Activated CD4-positive, alpha-beta memory T cell treated with anti-CD3 and anti-CD28 coated beads, Interleukin-2, amount 10 ng/mL, durations not matched to agents 7 days and 5 days (primary cell): Measurements from ENCODE around the gene ABI3BP. TPM values are rescaled to one million over a fixed set of nuclear protein-coding genes. Genes with fewer than 3 reads are reported as not detected.

Source experiments
- CTCF ChIA-PET: fragments of 350-600 bp; sonication (Branson Sonifier 250); formaldehyde crosslinking; loops from one replicate; lab custom pipeline; 2021; ENCODE audit warnings: antibody characterized with exemption, inconsistent platforms; lab: Charles Lee
- POLR2A ChIA-PET: fragments of 350-600 bp; sonication (Branson Sonifier 250); formaldehyde crosslinking; loops from one replicate; lab custom pipeline; 2021; ENCODE audit warnings: antibody characterized with exemption; lab: Charles Lee
- DNase-seq: peaks from one replicate; pipeline ENCODE4 v3.0.0-alpha.2; 2020
- H3K27ac Mint-ChIP-seq: one replicate; pipeline ENCODE4 v1.8.0; 2021; ENCODE audit warnings: mild to moderate bottlenecking, mixed read lengths
- H3K27me3 Mint-ChIP-seq: one replicate; pipeline ENCODE4 v1.8.0; 2021; ENCODE audit warnings: mixed read lengths
- H3K36me3 Mint-ChIP-seq: one replicate; pipeline ENCODE4 v1.8.0; 2021; ENCODE audit warnings: low read depth, mixed read lengths
- H3K4me1 Mint-ChIP-seq: one replicate; pipeline ENCODE4 v1.8.0; 2021; ENCODE audit warnings: mixed read lengths
- H3K4me3 Mint-ChIP-seq: one replicate; pipeline ENCODE4 v1.8.0; 2021; ENCODE audit warnings: mild to moderate bottlenecking, mixed read lengths
- H3K9me3 Mint-ChIP-seq: one replicate; pipeline ENCODE4 v1.8.0; 2021; ENCODE audit warnings: mixed read lengths
- total RNA-seq, 2 experiments: library from RNA; stranded (reverse); gene quantifications; one replicate each; pipeline ENCODE4 v1.2.3, GENCODE V29; 2021

The ABI3BP gene
- total RNA-seq, 2 experiments from 2014 or later = not detected

DNA sequence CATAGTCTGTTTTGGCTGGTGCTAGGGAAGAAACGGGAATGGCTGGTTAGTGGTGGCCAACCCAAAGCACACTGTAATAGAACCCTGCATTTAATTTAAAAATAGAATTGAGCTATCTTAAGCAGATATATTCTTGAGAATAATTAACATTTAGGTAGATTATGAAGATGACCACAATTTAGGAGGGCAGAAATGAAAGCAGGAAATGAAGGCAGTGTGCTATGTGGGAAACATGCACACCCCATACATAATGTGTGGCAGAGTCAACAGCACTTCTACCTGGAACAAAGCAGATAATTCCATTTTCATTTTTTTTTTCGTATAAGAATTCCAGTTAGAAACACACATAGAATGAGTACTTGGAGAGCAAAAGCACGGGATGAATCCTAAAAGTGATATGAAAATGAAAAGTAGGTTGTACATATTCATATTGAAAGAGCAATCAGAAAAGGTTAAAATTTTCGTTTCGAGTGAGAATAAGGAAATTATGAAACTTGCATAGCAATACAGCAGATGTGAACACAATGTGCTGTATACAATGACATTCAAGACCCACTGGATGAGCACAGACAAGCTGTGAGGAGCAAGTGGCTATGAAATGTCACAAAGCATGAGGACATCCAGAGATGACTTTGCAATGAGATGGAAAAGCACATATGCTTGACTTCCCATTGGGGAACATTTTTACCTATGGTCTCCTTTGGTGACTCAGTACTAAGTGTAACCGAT lies 181.3 kb downstream of the ABI3BP start:
- ChIA-PET CTCF (no interaction called here), POLR2A (no interaction called here)
- no peak overlapping the region for H3K27ac Mint-ChIP-seq
- peaks cover 4% of the 10 kb centered on the region for H3K4me1 Mint-ChIP-seq
- peaks cover 28% of the 10 kb centered on the region for H3K27me3 Mint-ChIP-seq
- H3K4me3 Mint-ChIP-seq = no peak overlapping the region
- DNase-seq = no peak
- no peaks in the 10 kb centered on the region for H3K9me3 Mint-ChIP-seq
- H3K36me3 Mint-ChIP-seq = no peaks in the 10 kb centered on the region

DNA sequence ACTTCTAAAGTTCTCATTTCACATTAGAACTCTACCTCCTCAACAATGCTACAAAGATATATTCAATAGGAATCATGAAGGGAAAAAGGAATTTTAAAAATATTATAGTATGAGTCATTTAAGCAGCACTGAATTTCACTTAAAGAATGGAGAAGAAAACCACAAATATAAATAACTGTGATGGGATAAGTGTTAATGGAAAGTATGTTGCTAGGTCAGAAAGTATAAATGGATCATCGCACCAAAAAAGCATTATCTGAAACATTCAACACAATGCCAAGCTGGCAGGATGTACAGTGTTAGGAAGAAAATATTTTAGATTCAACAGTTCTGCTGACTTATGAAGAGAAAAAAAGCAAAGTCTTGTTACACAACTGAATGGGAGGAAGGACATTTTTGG lies 182.6 kb downstream of the ABI3BP start:
- DNase-seq = no peak

DNA sequence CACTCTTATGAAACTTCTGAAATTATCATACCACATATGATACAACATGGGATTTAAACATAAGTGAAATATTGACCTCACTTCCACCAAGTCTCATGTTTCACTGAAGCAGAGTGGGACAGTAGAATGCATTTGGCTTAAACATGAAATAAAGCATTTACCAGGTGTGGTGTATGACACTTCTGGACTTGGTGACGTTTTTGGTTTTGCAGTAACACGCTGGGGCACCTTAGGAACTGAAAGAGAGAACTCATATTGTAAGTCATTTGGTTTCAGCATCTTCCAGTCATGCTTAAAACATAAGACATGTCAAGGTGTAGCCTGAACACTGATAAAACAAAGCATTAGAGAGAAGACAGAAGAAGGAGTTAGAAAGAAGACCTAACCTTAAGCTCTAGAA lies 188.6 kb downstream of the ABI3BP start:
- no peak overlapping the region for H3K4me3 Mint-ChIP-seq
- H3K27me3 Mint-ChIP-seq = peaks cover 16% of the 10 kb centered on the region
- H3K4me1 Mint-ChIP-seq = no peaks in the 10 kb centered on the region
- H3K27ac Mint-ChIP-seq = no peak overlapping the region
- ChIA-PET POLR2A (no interaction called here), CTCF (no interaction called here)
- H3K36me3 Mint-ChIP-seq = no peaks in the 10 kb centered on the region
- H3K9me3 Mint-ChIP-seq = no peaks in the 10 kb centered on the region
- DNase-seq = no peak

More for the DNA sequence above, 182.6 kb downstream of the ABI3BP start:
- Mint-ChIP-seq H3K27ac (no peak overlapping the region), H3K4me3 (no peak overlapping the region), H3K4me1 (peaks cover 4% of the 10 kb centered on the region), H3K9me3 (no peaks in the 10 kb centered on the region), H3K36me3 (no peaks in the 10 kb centered on the region), H3K27me3 (peaks cover 20% of the 10 kb centered on the region)
- POLR2A ChIA-PET = no interaction called here
- CTCF ChIA-PET = no interaction called here

DNA sequence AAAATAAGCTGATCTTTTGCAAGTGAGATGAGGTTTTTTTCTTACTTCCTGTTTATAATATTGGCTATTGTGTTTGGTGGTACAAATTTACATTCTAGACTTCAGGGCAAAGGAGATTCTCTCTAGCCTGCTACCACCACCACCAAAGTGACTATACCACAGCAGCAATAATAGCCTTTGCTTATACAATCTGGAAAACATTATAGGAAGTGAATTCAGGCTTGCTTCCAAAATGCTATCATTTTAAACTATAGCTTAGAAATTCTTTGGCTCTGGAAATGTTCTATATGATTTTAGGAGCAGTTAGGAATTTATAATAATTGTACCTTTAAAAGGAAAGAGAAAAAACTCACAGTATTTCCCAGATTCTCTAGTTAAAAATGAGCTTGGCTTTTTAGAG lies 189.5 kb downstream of the ABI3BP start:
- POLR2A ChIA-PET = no interaction called here
- H3K4me3 Mint-ChIP-seq = no peak overlapping the region
- peaks cover 12% of the 10 kb centered on the region for H3K27me3 Mint-ChIP-seq
- no peaks in the 10 kb centered on the region for H3K9me3 Mint-ChIP-seq
- no peaks in the 10 kb centered on the region for H3K36me3 Mint-ChIP-seq
- H3K27ac Mint-ChIP-seq = no peak overlapping the region
- H3K4me1 Mint-ChIP-seq = no peaks in the 10 kb centered on the region
- no peak for DNase-seq
- CTCF ChIA-PET = interaction anchor here (0.9 kb wide), 1 partner anchor 16 kb away, joined by 3 read pairs; no protein-coding TSS in a partner anchor

DNA sequence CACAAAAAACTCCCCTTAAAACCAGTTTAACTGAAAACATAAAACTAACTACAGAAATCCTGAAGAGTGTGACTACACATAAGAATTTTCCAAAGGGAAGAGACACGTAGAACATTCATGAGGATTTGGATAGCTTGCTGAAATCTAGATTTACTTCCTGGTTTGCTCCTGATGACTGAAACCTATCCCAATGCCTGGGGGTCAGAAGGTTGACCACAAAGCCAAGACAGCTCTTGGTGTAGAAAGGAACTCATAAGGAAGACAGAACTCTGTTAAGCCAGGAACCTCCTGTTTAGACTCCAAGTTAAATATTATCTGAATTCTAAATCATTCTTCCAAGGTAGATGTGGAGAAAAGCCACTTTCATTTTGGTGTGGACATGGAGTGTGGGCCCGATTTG lies 191.1 kb downstream of the ABI3BP start:
- CTCF ChIA-PET = no interaction called here
- no peak overlapping the region for H3K27ac Mint-ChIP-seq
- H3K4me3 Mint-ChIP-seq = no peak overlapping the region
- no peak for DNase-seq
- POLR2A ChIA-PET = no interaction called here
- H3K4me1 Mint-ChIP-seq = no peaks in the 10 kb centered on the region
- no peaks in the 10 kb centered on the region for H3K9me3 Mint-ChIP-seq
- no peaks in the 10 kb centered on the region for H3K36me3 Mint-ChIP-seq
- peaks cover 9% of the 10 kb centered on the region for H3K27me3 Mint-ChIP-seq

DNA sequence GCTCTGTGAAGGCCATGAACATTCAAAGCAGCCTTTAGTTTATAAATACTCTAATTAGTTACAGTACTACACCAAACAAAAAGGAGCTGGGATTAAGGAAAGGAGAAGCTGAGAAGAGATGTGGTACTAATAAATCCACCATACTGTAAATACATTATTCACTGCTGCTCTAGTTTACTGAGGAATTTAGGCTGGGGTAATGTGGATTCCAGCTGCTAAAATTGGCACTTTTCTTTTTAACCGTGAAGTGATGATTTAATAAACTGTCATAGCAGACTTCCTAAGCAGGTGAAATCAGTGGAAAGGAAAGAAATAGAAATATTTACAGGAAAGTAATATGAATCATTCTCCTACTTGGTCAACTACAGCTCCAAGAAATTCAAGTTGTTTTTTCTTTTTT lies 195.2 kb downstream of the ABI3BP start:
- ChIA-PET CTCF (interaction anchor here (0.7 to 3.0 kb wide), 2 partner anchors 335 to 580 kb away, joined by 3 to 18 read pairs; no protein-coding TSS in a partner anchor), POLR2A (no interaction called here)
- H3K4me1 Mint-ChIP-seq = peaks cover 3% of the 10 kb centered on the region
- H3K36me3 Mint-ChIP-seq = no peaks in the 10 kb centered on the region
- H3K27ac Mint-ChIP-seq = no peak overlapping the region
- H3K4me3 Mint-ChIP-seq = no peak overlapping the region
- no peak for DNase-seq
- no peaks in the 10 kb centered on the region for H3K9me3 Mint-ChIP-seq
- no peaks in the 10 kb centered on the region for H3K27me3 Mint-ChIP-seq

DNA sequence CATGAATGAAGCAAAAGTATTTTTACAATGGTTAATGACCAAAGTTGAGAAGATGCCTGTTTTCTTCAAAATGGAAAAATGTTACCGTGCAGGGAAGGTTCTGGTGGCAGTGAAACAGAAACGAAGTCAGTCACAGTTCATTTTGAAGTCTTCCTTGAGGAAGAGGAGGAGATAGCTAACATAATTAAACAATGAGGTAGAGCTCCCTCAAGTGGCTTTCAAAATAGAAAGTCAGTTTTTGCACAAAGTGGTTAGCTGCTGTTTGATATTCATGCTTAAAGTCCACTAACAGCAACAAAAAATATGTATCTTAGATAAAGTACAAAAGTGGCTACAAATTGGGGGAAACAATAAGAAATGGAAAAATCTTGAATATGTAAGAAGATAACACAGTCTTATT lies 196.7 kb downstream of the ABI3BP start:
- ChIA-PET POLR2A (no interaction called here), CTCF (interaction anchor here (0.8 to 3.0 kb wide), 8 partner anchors 8 to 965 kb away, joined by 3 to 18 read pairs (median 3); no protein-coding TSS in a partner anchor)
- peaks cover 3% of the 10 kb centered on the region for H3K27me3 Mint-ChIP-seq
- H3K9me3 Mint-ChIP-seq = no peaks in the 10 kb centered on the region
- no peak overlapping the region for H3K27ac Mint-ChIP-seq
- H3K4me3 Mint-ChIP-seq = no peak overlapping the region
- no peaks in the 10 kb centered on the region for H3K36me3 Mint-ChIP-seq
- peaks cover 3% of the 10 kb centered on the region for H3K4me1 Mint-ChIP-seq
- no peak for DNase-seq

DNA sequence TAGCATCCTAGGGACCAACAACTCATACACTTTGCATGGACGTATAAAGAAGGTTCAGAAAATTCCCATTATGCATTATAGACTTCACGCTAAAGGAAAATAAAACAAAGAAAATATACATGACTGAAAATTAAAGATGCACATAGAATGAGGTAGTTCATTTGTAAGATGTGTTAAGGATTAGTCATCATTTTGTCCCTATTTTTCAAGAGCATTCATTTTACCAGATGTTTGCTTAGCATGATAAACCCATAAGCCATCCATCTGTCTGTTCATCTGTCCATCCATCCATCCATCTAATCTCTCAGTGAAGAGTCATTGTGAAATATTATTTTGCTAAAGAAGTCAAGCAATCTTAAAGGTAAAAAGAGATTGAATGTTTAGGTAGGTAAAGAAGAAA lies 203.6 kb downstream of the ABI3BP start:
- ChIA-PET CTCF (no interaction called here), POLR2A (no interaction called here)
- Mint-ChIP-seq H3K4me1 (no peaks in the 10 kb centered on the region), H3K27ac (no peak overlapping the region), H3K27me3 (peaks cover 3% of the 10 kb centered on the region), H3K36me3 (no peaks in the 10 kb centered on the region), H3K9me3 (peaks cover 7% of the 10 kb centered on the region), H3K4me3 (no peak overlapping the region)
- no peak for DNase-seq

DNA sequence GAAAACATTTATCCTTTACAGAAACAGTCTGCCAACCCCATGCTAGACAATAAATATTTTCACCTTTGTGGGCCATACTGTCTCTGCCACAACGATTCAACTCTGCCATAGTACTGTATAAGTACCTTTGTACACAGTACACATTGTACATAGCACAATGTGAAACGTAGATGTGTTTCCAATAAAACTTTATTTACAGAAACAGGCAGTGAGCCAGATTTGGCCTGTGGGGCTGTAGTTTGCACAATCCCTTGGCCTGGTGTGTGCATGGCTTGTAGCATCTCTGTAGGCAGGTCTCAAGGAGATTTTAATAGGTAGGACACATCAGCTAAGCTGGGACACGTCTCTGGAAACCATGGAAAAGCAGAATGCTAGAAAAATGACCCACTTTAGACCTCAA lies 209.6 kb downstream of the ABI3BP start:
- Mint-ChIP-seq H3K9me3 (peaks cover 8% of the 10 kb centered on the region), H3K4me3 (no peak overlapping the region), H3K27ac (no peak overlapping the region), H3K4me1 (no peaks in the 10 kb centered on the region), H3K27me3 (no peaks in the 10 kb centered on the region), H3K36me3 (no peaks in the 10 kb centered on the region)
- ChIA-PET POLR2A (no interaction called here), CTCF (no interaction called here)
- DNase-seq = no peak

DNA sequence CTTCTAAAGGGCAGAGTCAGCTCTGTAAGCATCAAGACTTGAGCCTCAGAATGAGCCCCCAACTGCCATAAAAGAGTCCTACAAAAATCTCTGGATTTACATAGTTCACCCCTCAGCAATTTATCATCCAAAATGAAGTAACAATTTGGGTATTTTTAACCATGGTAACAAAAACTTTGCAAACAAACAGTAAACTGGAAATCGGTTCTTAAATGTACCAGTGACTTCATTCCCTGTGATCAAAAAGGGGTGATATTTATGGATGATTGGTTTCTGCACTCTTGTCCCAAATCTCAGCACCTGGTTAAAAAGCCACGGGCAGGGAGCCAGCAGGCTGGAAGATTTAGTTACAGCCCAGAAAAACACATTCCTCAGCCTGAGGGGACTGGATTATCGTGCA lies 210.3 kb downstream of the ABI3BP start:
- CTCF ChIA-PET = no interaction called here
- H3K4me1 Mint-ChIP-seq = no peaks in the 10 kb centered on the region
- no peak overlapping the region for H3K27ac Mint-ChIP-seq
- POLR2A ChIA-PET = no interaction called here
- no peak overlapping the region for H3K4me3 Mint-ChIP-seq
- H3K9me3 Mint-ChIP-seq = peaks cover 8% of the 10 kb centered on the region
- no peaks in the 10 kb centered on the region for H3K36me3 Mint-ChIP-seq
- no peaks in the 10 kb centered on the region for H3K27me3 Mint-ChIP-seq
- no peak for DNase-seq

DNA sequence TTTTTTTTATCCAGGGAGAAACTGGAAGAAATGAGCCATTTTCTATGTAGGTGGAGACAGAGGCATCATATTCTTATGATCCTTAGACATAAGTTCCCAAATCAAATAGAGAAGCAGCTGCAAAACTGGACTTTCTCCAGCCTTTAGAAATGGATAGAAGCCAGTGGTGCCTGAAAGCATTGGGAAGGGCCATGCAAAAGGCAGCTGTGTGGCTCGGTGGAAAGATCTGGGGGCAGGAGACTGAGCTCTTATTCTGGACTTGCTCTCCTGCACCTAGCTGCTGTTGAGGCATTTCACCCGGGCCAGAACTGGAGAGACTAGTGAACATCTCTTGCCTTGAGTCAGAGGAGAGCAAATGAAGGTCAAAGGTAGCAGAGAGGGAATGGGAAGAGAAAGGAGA lies 210.9 kb downstream of the ABI3BP start:
- POLR2A ChIA-PET = no interaction called here
- DNase-seq = no peak
- Mint-ChIP-seq H3K27ac (no peak overlapping the region), H3K4me1 (no peaks in the 10 kb centered on the region), H3K36me3 (no peaks in the 10 kb centered on the region), H3K27me3 (no peaks in the 10 kb centered on the region), H3K9me3 (peaks cover 8% of the 10 kb centered on the region), H3K4me3 (no peak overlapping the region)
- CTCF ChIA-PET = no interaction called here

DNA sequence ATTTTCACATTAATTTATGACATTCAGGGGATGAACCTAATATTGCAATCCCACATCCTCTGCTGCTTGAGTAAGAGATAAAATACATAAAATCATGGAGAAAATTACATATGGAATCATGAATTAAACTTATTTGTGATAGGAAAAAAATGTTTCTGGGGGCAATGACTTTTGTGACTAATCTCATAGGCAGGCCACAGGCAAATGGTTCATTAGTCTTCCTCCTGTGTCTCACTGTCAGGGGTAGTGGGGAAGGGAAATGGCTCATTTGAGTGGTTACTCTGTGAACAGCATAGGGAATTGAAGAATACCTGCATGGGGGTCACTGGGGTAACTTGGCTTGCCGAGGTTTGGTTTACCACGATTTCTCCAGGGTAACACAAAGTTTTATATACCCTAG lies 211.9 kb downstream of the ABI3BP start:
- H3K4me1 Mint-ChIP-seq = no peaks in the 10 kb centered on the region

DNA sequence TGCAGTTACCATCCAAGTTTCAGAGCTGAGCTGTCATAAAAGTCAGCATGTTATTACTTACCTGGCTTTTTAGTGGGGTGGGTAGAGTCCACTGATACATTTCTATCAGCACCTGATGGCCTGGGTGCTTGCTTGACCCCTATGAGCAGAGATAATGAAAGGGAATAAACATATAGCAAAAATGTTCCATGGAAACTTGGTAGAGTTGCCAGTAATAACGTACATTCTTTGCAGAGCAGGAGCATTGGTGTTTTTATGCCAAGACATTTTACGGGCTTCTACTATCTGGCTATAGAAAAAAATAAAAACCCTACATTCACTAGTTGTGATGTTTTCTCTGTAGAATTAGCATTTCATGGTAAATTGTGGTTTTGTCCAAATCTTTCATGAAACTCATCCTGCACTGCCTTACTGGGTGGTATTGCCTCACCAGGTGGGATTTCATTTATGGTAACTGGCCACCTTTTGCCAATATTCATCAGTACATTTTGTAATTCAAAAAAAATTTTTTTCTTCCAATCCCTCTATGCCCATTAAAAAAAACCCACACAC lies 213.1 kb downstream of the ABI3BP start:
- CTCF ChIA-PET = no interaction called here
- H3K4me3 Mint-ChIP-seq = no peak overlapping the region
- no peaks in the 10 kb centered on the region for H3K4me1 Mint-ChIP-seq
- POLR2A ChIA-PET = no interaction called here
- peaks cover 2% of the 10 kb centered on the region for H3K9me3 Mint-ChIP-seq
- H3K27me3 Mint-ChIP-seq = no peaks in the 10 kb centered on the region
- no peak overlapping the region for H3K27ac Mint-ChIP-seq
- DNase-seq = no peak
- H3K36me3 Mint-ChIP-seq = no peaks in the 10 kb centered on the region

More for the DNA sequence above, 211.9 kb downstream of the ABI3BP start:
- ChIA-PET CTCF (no interaction called here), POLR2A (no interaction called here)
- H3K9me3 Mint-ChIP-seq = peaks cover 8% of the 10 kb centered on the region
- H3K27me3 Mint-ChIP-seq = no peaks in the 10 kb centered on the region
- no peak for DNase-seq
- H3K36me3 Mint-ChIP-seq = no peaks in the 10 kb centered on the region
- no peak overlapping the region for H3K27ac Mint-ChIP-seq
- H3K4me3 Mint-ChIP-seq = no peak overlapping the region

DNA sequence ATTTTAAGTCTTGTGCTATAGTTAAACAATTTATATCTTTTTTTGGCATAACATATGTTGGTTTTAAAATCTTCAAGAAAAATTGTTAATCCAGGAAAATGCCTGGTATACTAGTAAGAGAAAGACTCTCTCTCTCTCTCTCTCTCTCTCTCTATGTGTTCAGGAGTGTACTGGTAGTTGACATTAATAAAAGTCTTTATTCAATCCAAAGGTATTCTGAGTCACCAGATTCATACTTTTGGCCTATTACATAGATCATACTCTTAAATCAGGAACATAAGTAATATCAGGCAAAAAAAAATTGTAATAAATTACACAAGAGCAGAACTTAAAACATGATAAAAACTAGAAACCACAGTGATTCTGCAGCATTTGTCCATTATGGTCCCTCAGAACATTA lies 213.7 kb downstream of the ABI3BP start:
- Mint-ChIP-seq H3K9me3 (no peaks in the 10 kb centered on the region), H3K4me1 (no peaks in the 10 kb centered on the region), H3K4me3 (no peak overlapping the region), H3K36me3 (no peaks in the 10 kb centered on the region), H3K27me3 (no peaks in the 10 kb centered on the region), H3K27ac (no peak overlapping the region)
- CTCF ChIA-PET = no interaction called here
- POLR2A ChIA-PET = no interaction called here
- DNase-seq = no peak
